AG04450 (cell line): ENCODE measurements around the gene CAGE1. TPM values are rescaled to one million over a fixed set of nuclear protein-coding genes. Genes with fewer than 3 reads are reported as not detected.
"Not testable (repeated sequence)": the region's sequence is repeated elsewhere in the genome, so short reads cannot be mapped to it uniquely, and the experiment has no call there.

Source experiments
- CTCF ChIA-PET: fragments of 300-600, 350-600 bp; formaldehyde crosslinking; extraction: SDS; loops from one replicate; lab custom pipeline; 2022; ENCODE audit warnings: antibody characterized with exemption, inconsistent platforms; lab: Charles Lee
- POLR2A ChIA-PET: fragments of 350-600 bp; formaldehyde crosslinking; extraction: SDS; loops from one replicate; lab custom pipeline; 2021; ENCODE audit warnings: antibody characterized with exemption, inconsistent platforms; lab: Yijun Ruan, JAX
- DNase-seq: peaks from one replicate; pipeline ENCODE4 v3.0.0-alpha.2; 2011; ENCODE audit warnings: low read depth, low spot score
- H3K27ac ChIP-seq: one replicate; pipeline ENCODE4 v1.5.1; 2012; ENCODE audit warnings: low read depth, low read length, control low read depth
- H3K27me3 ChIP-seq: one replicate; pipeline ENCODE4 v1.6.0; 2012; ENCODE audit warnings: low read length; ENCODE audit not compliant: control insufficient read depth, insufficient read depth
- H3K4me3 ChIP-seq: 2 replicates; pipeline ENCODE4 v1.5.1; 2011; ENCODE audit warnings: mild to moderate bottlenecking, low read depth, low read length, control low read depth
- H3K9me3 ChIP-seq: 2 replicates; pipeline ENCODE4 v1.5.1; 2012; ENCODE audit warnings: low read length; ENCODE audit not compliant: control insufficient read depth, insufficient read depth
- CTCF ChIP-seq: IDR thresholded peaks from 2 replicates; pipeline ENCODE4 v1.5.1; 2011; ENCODE audit warnings: low read depth, low read length, control low read depth, inconsistent platforms
- polyA plus RNA-seq: library from polyadenylated mRNA; depleted of rRNA; stranded (reverse); fragments of >200 nt; gene quantifications from 2 replicates; pipeline ENCODE4 v1.2.3, GENCODE V29; 2011

CAGE1 gene
- polyA plus RNA-seq, 1 experiment = not detected

- Histone ChIP-seq H3K4me3 (no peak overlapping the region), H3K27me3 (peaks cover 2% of the 10 kb centered on the region), H3K9me3 (peaks cover 5% of the 10 kb centered on the region; the same call in 1 of the 2 replicates), H3K27ac (no peak overlapping the region)
- ChIA-PET CTCF (no interaction called here), POLR2A (no interaction called here)
- DNase-seq = no peak
- TF ChIP-seq CTCF = no peak
Measured at GRCh38 chr6:7343546-7344475, 45.7 kb downstream of the CAGE1 start.

GRCh38 chr6:7341989-7342742, 47.4 kb downstream of the CAGE1 start:
- ChIA-PET POLR2A (no interaction called here), CTCF (no interaction called here)
- TF ChIP-seq CTCF = no peak
- H3K27me3 ChIP-seq = peaks cover 2% of the 10 kb centered on the region
- no peak overlapping the region for H3K27ac ChIP-seq
- H3K9me3 ChIP-seq = peaks cover 5% of the 10 kb centered on the region; the same call in 1 of the 2 replicates
- no peak for DNase-seq
- no peak overlapping the region for H3K4me3 ChIP-seq

GRCh38 chr6:7341271-7341670, 48.3 kb downstream of the CAGE1 start:
- CTCF ChIA-PET = no interaction called here
- H3K9me3 ChIP-seq = peaks cover 5% of the 10 kb centered on the region; the same call in 1 of the 2 replicates
- H3K4me3 ChIP-seq = no peak overlapping the region
- no peak for TF ChIP-seq CTCF
- POLR2A ChIA-PET = no interaction called here
- peaks cover 2% of the 10 kb centered on the region for H3K27me3 ChIP-seq
- H3K27ac ChIP-seq = no peak overlapping the region
- no peak for DNase-seq

- peak; percentile 48 for TF ChIP-seq CTCF
- H3K9me3 ChIP-seq, H3K4me3 ChIP-seq, H3K27me3 ChIP-seq, DNase-seq, H3K27ac ChIP-seq: not testable (repeated sequence)
- ChIA-PET CTCF (interaction anchor here (0.8 to 1.2 kb wide), 3 partner anchors 9 to 64 kb away, joined by 3 read pairs; no protein-coding TSS in a partner anchor), POLR2A (interaction anchor here (0.6 kb wide), 1 partner anchor 23 kb away, joined by 3 read pairs; no protein-coding TSS in a partner anchor)
Measured at GRCh38 chr6:7339007-7339732, 50.4 kb downstream of the CAGE1 start.
